A673 (cell line): ENCODE measurements around the gene ADNP.

Experiments used
- EZH2 ChIP-seq: fragments of 200-600 bp; sonication (generic); IDR thresholded peaks from 2 replicates; pipeline ENCODE4 v1.6.1; 2017; ENCODE audit warnings: borderline replicate concordance, low read depth, mild to moderate bottlenecking, mixed read lengths, antibody characterized with exemption, low read length; ENCODE audit not compliant: poor library complexity, severe bottlenecking
- TF ChIP-seq, protein P1 (sequence below): fragments of 300-800, 200-600 bp; sonication (generic); conservative IDR thresholded peaks from 2 replicates; pipeline ENCODE4 v1.5.1; 2017; ENCODE audit warnings: low read depth, mild to moderate bottlenecking, antibody characterized with exemption, low read length, moderate library complexity, mixed read lengths

DNA sequence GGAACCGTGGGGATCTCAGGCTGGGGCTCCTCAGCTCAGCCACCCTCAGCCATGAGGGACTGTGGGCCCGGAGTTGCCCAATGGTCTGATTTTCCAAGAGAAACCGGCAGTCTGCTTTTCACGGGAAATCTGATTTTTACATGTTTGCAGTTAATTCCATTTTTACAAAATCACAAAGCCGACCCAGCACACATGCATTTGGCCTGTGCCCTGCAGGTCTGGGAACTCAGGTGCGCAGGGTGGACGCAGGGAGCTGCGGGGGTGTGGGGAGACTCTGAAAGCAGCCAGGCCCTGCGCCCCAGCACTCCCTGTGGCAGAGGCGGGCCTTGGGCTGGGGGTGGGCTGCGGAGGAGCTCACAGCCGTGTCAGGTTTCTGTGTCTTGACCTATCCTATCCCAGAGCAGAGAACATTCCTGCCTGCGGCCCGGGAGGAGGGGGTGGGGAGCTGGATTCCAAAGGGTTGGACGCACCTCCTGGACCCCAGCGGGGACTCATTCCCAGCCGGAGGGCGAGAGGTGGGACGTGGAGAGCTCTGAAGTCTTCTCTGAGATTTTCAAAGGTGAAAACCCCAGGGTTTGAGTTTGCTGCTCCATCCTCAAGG is 60.6 kb downstream of the ADNP start:
- TF ChIP-seq, protein P1, sequence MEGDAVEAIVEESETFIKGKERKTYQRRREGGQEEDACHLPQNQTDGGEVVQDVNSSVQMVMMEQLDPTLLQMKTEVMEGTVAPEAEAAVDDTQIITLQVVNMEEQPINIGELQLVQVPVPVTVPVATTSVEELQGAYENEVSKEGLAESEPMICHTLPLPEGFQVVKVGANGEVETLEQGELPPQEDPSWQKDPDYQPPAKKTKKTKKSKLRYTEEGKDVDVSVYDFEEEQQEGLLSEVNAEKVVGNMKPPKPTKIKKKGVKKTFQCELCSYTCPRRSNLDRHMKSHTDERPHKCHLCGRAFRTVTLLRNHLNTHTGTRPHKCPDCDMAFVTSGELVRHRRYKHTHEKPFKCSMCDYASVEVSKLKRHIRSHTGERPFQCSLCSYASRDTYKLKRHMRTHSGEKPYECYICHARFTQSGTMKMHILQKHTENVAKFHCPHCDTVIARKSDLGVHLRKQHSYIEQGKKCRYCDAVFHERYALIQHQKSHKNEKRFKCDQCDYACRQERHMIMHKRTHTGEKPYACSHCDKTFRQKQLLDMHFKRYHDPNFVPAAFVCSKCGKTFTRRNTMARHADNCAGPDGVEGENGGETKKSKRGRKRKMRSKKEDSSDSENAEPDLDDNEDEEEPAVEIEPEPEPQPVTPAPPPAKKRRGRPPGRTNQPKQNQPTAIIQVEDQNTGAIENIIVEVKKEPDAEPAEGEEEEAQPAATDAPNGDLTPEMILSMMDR, result no peak
- no peak for TF ChIP-seq EZH2
